Testis (tissue), 2 donors: Measurements from ENCODE around the gene DTNA.

Source experiments
- CTCF ChIP-seq, 3 experiments: fragments of 450-650 bp in 2 of 3; fragments of 200-600 bp in 1 of 3; sonication (generic) in 1 of 3; IDR thresholded peaks; one replicate each; pipeline ENCODE4 v1.5.1; 2016 to 2019; ENCODE audit warnings: antibody characterized with exemption in 3 of 3, mild to moderate bottlenecking in 2 of 3, moderate library complexity in 1 of 3
- POLR2A ChIP-seq: fragments of 450-650 bp; IDR thresholded peaks from one replicate; pipeline ENCODE4 v1.6.1; 2017; ENCODE audit warnings: antibody characterized with exemption, mild to moderate bottlenecking, moderate library complexity

GRCh38 chr18:34754300-34754699 lies 44.2 kb downstream of the DTNA start:
- TF ChIP-seq CTCF (IDR thresholded peaks at IDR 0.05), result no peak
- TF ChIP-seq POLR2A, result no peak
